K562 (cell line): ENCODE measurements around the gene MYBPC3. TPM values are rescaled to one million over a fixed set of nuclear protein-coding genes. Genes with fewer than 3 reads are reported as not detected.

Source experiments
- CBX8 ChIP-seq: fragments of 200-600 bp; sonication (generic); IDR thresholded peaks from 2 replicates; pipeline ENCODE4 v1.6.1; 2012; ENCODE audit warnings: borderline replicate concordance, mixed run types, low read depth, mild to moderate bottlenecking, moderate library complexity, mixed read lengths, low read length, control low read depth, inconsistent platforms; ENCODE audit not compliant: poor library complexity, severe bottlenecking; ENCODE audit errors: extremely low read depth
- CHAMP1 ChIP-seq: fragments of 450-650 bp; IDR thresholded peaks from 2 replicates; pipeline ENCODE4 v1.6.1; 2016; ENCODE audit warnings: mild to moderate bottlenecking
- DMBX1 ChIP-seq: fragments of 250-450 bp; sonication (Bioruptor Pico); IDR thresholded peaks from 2 replicates; pipeline ENCODE4 v1.8.0; 2022; ENCODE audit warnings: inconsistent platforms, mild to moderate bottlenecking, moderate library complexity, borderline replicate concordance
- MYNN ChIP-seq, 2 experiments: sonication (generic); formaldehyde crosslinking in 1 of 2; IDR thresholded peaks; 2 replicates each; pipeline versions ENCODE4 v1.5.0 to v1.6.1; 2016 to 2020; ENCODE audit warnings: antibody characterized with exemption in 1 of 2, missing genetic modification reagents in 1 of 2
- OTX1 ChIP-seq: fragments of 450-650 bp; formaldehyde crosslinking; IDR thresholded peaks from 2 replicates; pipeline ENCODE4 v1.4.0; 2022; ENCODE audit warnings: mild to moderate bottlenecking
- PCBP2 ChIP-seq: fragments of 200-400 bp; formaldehyde crosslinking; IDR thresholded peaks from 2 replicates; pipeline ENCODE4 v1.6.1; 2018; ENCODE audit warnings: low read length, low read depth, mild to moderate bottlenecking, moderate library complexity; ENCODE audit not compliant: poor library complexity, severe bottlenecking
- PHF21A ChIP-seq: fragments of 450-650 bp; IDR thresholded peaks from 2 replicates; pipeline ENCODE4 v1.6.1; 2017; ENCODE audit warnings: low read depth, borderline replicate concordance
- PTTG1 ChIP-seq: fragments of 450-650 bp; IDR thresholded peaks from 2 replicates; pipeline ENCODE4 v1.6.1; 2016; ENCODE audit warnings: low read depth, mild to moderate bottlenecking, missing genetic modification characterization, missing compliant biosample characterization
- RBM17 ChIP-seq: fragments of 200-400 bp; formaldehyde crosslinking; IDR thresholded peaks from 2 replicates; pipeline ENCODE4 v1.6.1; 2017; ENCODE audit warnings: low read depth, mild to moderate bottlenecking, low read length, borderline replicate concordance
- RBM25 ChIP-seq: fragments of 200-400 bp; formaldehyde crosslinking; IDR thresholded peaks from 2 replicates; pipeline ENCODE4 v1.6.1; 2018; ENCODE audit warnings: low read length, low read depth, moderate library complexity; ENCODE audit not compliant: severe bottlenecking
- TCF7L2 ChIP-seq: fragments of 150-350 bp; IDR thresholded peaks from 2 replicates; pipeline ENCODE4 v1.6.1; 2016; ENCODE audit warnings: low read depth, mild to moderate bottlenecking, low read length, moderate library complexity
- XRCC4 ChIP-seq: IDR thresholded peaks from one replicate; pipeline ENCODE4 v1.6.1; 2011; ENCODE audit not compliant: insufficient read depth, insufficient read length; ENCODE audit errors: extremely low read depth
- ZNF282 ChIP-seq: sonication (generic); formaldehyde crosslinking; IDR thresholded peaks from 2 replicates; pipeline ENCODE4 v1.8.1; 2023; ENCODE audit warnings: missing genetic modification reagents
- ZNF431 ChIP-seq: sonication (generic); formaldehyde crosslinking; IDR thresholded peaks from 2 replicates; pipeline ENCODE4 v1.8.0; 2022; ENCODE audit warnings: mild to moderate bottlenecking, missing genetic modification reagents
- polyA plus RNA-seq, 8 experiments: library from polyadenylated mRNA; depleted of rRNA in 4 of 8; stranded (reverse) in 5 of 8; unstranded in 3 of 8; fragments of >200 nt; fragmentation: Nextera tagmentation in 2 of 8; fragmentation: Illumina TruSeq in 1 of 8; extraction: Ambion mirVana in 2 of 8; extraction: Trizol in 1 of 8; gene quantifications; 2 replicates each; pipeline versions ENCODE4 v1.2.1 to v1.2.3, GENCODE V29; 2011 to 2014; ENCODE audit warnings: inconsistent platforms in 1 of 8, missing spikeins in 1 of 8
- total RNA-seq, 7 experiments: library from RNA; depleted of rRNA in 6 of 7; stranded (reverse); fragments of >200 nt in 6 of 7; fragmentation: Illumina TruSeq in 2 of 7; extraction: Trizol in 2 of 7; gene quantifications; 2 replicates each; pipeline versions ENCODE4 v1.2.1 to v1.2.3, GENCODE V29; 2011 to 2021; ENCODE audit warnings: low replicate concordance in 1 of 7
- TF ChIP-seq, protein P1 (sequence below): sonication (generic); formaldehyde crosslinking; IDR thresholded peaks from 2 replicates; pipeline ENCODE4 v1.8.1; 2023; ENCODE audit warnings: mild to moderate bottlenecking, missing genetic modification reagents
- TF ChIP-seq, protein P2 (sequence below): fragments of 250-450 bp; sonication (Bioruptor Pico); IDR thresholded peaks from 2 replicates; pipeline ENCODE4 v1.8.0; 2021; ENCODE audit warnings: mild to moderate bottlenecking, moderate library complexity
- TF ChIP-seq, protein P3 (sequence below), 2 experiments: fragments of 250-450 bp in 1 of 2; fragments of 450-650 bp in 1 of 2; sonication (Bioruptor Pico) in 1 of 2; IDR thresholded peaks; 2 replicates each; pipeline versions ENCODE4 v1.6.1 to v1.8.0; 2016 to 2021; ENCODE audit warnings: mild to moderate bottlenecking in 2 of 2, moderate library complexity in 2 of 2, missing compliant biosample characterization in 1 of 2, missing genetic modification characterization in 1 of 2
- TF ChIP-seq, protein P4 (sequence below): sonication (generic); IDR thresholded peaks from 2 replicates; pipeline ENCODE4 v1.6.1; 2016

Gene MYBPC3
- total and polyA plus RNA-seq, 9 of the 15 experiments (the other 6 are each of a cell fraction or from before 2014, with no cell fraction given), result 0.01 TPM; not detected in 8

DNA sequence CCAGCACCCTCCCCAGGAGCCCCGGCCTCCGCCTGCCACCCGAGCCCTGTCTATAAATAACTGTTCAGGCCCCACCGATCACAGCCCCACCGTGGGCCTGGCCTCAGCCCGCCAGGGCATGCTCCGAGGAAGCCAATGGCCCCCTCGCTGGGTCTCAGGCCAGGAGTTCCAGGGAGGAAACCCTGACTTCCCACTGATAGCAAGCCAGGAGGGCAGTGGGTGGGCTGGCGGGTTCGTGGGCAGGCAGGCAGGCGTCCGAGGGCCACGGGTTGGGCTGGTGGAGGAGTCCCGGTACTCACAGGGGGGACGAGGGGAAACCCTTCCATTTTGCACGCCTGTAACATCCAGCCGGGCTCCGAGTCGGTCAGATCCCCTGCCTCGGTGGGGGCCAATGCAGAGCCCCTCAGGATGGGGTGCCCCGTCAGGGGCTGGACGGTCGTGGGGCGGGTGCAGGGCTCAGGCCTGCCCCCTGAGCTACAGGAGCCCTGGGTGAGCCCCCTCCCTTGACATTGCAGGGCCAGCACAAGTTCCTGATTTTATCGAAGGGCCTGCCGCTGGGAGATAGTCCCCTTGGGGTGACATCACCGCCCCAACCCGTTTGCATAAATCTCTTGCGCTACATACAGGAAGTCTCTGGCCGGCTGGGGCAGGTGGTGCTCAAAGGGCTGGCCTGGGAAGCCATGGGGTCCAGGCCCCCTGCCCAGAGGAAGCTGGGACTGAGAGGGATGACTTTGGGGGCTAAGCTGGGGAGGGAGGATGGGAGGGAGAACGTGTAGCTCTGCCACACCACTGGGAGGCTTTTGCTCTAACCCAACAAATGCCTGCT lies 25.7 kb upstream of the MYBPC3 start, which contains the start of gene SPI1 (continued):
- peak; percentile 33; the same call in 1 of the 2 replicates for TF ChIP-seq MYNN (IDR thresholded peaks at IDR 0.05)
- no peak for TF ChIP-seq MYNN (CRISPR knock-in tag; IDR thresholded peaks at IDR 0.05)
- no peak for TF ChIP-seq RBM25
- TF ChIP-seq, protein P1, sequence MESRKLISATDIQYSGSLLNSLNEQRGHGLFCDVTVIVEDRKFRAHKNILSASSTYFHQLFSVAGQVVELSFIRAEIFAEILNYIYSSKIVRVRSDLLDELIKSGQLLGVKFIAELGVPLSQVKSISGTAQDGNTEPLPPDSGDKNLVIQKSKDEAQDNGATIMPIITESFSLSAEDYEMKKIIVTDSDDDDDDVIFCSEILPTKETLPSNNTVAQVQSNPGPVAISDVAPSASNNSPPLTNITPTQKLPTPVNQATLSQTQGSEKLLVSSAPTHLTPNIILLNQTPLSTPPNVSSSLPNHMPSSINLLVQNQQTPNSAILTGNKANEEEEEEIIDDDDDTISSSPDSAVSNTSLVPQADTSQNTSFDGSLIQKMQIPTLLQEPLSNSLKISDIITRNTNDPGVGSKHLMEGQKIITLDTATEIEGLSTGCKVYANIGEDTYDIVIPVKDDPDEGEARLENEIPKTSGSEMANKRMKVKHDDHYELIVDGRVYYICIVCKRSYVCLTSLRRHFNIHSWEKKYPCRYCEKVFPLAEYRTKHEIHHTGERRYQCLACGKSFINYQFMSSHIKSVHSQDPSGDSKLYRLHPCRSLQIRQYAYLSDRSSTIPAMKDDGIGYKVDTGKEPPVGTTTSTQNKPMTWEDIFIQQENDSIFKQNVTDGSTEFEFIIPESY (CRISPR knock-in tag), result no peak
- TF ChIP-seq, protein P2, sequence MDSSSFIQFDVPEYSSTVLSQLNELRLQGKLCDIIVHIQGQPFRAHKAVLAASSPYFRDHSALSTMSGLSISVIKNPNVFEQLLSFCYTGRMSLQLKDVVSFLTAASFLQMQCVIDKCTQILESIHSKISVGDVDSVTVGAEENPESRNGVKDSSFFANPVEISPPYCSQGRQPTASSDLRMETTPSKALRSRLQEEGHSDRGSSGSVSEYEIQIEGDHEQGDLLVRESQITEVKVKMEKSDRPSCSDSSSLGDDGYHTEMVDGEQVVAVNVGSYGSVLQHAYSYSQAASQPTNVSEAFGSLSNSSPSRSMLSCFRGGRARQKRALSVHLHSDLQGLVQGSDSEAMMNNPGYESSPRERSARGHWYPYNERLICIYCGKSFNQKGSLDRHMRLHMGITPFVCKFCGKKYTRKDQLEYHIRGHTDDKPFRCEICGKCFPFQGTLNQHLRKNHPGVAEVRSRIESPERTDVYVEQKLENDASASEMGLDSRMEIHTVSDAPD, result no peak
- no peak for TF ChIP-seq XRCC4
- TF ChIP-seq, protein P3, sequence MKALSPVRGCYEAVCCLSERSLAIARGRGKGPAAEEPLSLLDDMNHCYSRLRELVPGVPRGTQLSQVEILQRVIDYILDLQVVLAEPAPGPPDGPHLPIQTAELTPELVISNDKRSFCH (CRISPR knock-in tag; IDR thresholded peaks at IDR 0.05), result no peak
- TF ChIP-seq, protein P3 (tag; IDR thresholded peaks at IDR 0.05), result peak; percentile 81
- TF ChIP-seq, protein P4, sequence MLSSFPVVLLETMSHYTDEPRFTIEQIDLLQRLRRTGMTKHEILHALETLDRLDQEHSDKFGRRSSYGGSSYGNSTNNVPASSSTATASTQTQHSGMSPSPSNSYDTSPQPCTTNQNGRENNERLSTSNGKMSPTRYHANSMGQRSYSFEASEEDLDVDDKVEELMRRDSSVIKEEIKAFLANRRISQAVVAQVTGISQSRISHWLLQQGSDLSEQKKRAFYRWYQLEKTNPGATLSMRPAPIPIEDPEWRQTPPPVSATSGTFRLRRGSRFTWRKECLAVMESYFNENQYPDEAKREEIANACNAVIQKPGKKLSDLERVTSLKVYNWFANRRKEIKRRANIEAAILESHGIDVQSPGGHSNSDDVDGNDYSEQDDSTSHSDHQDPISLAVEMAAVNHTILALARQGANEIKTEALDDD, result no peak
- no peak for TF ChIP-seq TCF7L2
- TF ChIP-seq CBX8, result no peak
- no peak for TF ChIP-seq ZNF282 (CRISPR knock-in tag)
- no peak for TF ChIP-seq PTTG1
- no peak; the same call in none of the 2 replicates for TF ChIP-seq DMBX1 (CRISPR knock-in tag)
- no peak for TF ChIP-seq CHAMP1
- no peak for TF ChIP-seq PCBP2
- 0 out of 2 replicates have a peak, but pooled peaks have one; percentile 15 for TF ChIP-seq ZNF431
- no peak for TF ChIP-seq RBM17
- 0 out of 2 replicates have a peak, but pooled peaks have one; percentile 67 for TF ChIP-seq PHF21A
- TF ChIP-seq OTX1 (CRISPR knock-in tag), result no peak
